SU-DHL-6 (cell line): ENCODE data around the gene F12.

Source experiments
- CTCF ChIP-seq: fragments of 200-600 bp; sonication (generic); IDR thresholded peaks from one replicate; pipeline ENCODE4 v1.5.1; 2017; ENCODE audit warnings: antibody characterized with exemption, mild to moderate bottlenecking, low read length, moderate library complexity; ENCODE audit not compliant: insufficient read depth, poor library complexity, severe bottlenecking
- EZH2phosphoT487 ChIP-seq: fragments of 200-600 bp; sonication (generic), shearing (Covaris generic); conservative IDR thresholded peaks from 2 replicates; pipeline ENCODE4 v1.6.1; 2018; ENCODE audit warnings: mild to moderate bottlenecking, antibody characterized with exemption, low read length, moderate library complexity, mixed read lengths

DNA sequence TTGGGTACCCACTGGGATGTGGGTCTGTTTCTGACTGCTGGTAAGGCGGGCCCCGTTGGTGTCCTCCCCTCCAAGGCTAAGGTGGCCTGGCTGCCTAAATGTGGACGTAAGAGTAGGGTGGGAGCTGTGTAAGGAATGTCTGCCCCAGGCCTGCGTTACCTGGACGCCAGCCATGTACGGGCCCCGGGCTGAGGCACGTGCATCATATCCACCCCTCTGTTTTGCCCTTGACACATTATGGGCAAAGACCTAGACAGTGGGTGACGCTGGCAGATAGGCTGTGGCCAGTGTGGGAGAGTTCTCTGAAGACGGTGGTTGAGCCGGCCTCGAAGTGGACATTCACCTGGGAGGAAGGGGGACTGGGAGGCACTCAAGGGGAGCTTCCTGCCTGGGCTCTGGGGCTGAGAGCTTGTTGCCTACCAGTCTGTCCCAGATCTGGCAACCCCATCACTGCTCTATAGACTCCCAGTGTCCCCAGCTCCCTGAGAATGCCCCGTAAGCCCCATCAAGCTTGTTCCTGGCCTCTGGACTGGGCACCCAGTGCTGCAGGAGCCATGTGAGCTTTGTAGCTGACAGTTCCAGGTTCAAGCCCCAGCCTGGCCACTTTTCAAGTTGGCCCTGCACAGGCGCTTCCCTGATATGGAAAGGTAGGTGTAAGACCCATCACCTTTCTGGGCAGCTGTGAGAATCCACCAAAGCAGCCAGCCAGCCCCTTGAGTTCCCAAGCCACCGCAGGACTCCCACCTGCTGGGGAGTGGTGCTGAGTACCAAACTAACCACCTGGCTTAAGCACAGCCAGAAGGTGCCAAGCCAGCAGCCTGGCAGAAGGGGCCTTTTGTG lies 34.0 kb upstream of the F12 start:
- TF ChIP-seq CTCF (no peak), EZH2phosphoT487 (no peak)
